Activated B cell treated with CpG ODN at 0.5 μM for 24 hours (primary cell): Measurements from ENCODE around the gene ZSWIM9. TPM values are rescaled to one million over a fixed set of nuclear protein-coding genes. Genes with fewer than 3 reads are reported as not detected.
A peak's percentile ranks its signal among the peaks of the same experiment; 100 is the strongest.

ENCODE experiments used
- ATAC-seq: fragments of 200-7000 bp; cut with Tn5 transposase; one replicate; pipeline ENCODE4 v1.10.0; 2021; ENCODE audit warnings: low read depth, mild to moderate bottlenecking, moderate library complexity
- CTCF ChIA-PET: fragments of 350-600 bp; sonication (Branson Sonifier 250); formaldehyde crosslinking; loops from one replicate; lab custom pipeline; 2021; ENCODE audit warnings: antibody characterized with exemption; lab: Charles Lee
- POLR2A ChIA-PET: fragments of 350-600 bp; sonication (Branson Sonifier 250); formaldehyde crosslinking; loops from one replicate; lab custom pipeline; 2021; ENCODE audit warnings: antibody characterized with exemption; lab: Charles Lee
- DNase-seq: peaks from one replicate; pipeline ENCODE4 v3.0.0; 2022
- H3K27ac Mint-ChIP-seq: one replicate; pipeline ENCODE4 v1.8.0; 2020; ENCODE audit warnings: mixed read lengths
- H3K27me3 Mint-ChIP-seq: one replicate; pipeline ENCODE4 v1.8.0; 2021; ENCODE audit warnings: mixed read lengths
- H3K36me3 Mint-ChIP-seq: one replicate; pipeline ENCODE4 v1.8.0; 2021; ENCODE audit warnings: low read depth, mixed read lengths
- H3K4me1 Mint-ChIP-seq: one replicate; pipeline ENCODE4 v1.8.0; 2021; ENCODE audit warnings: mixed read lengths
- H3K4me3 Mint-ChIP-seq: one replicate; pipeline ENCODE4 v1.8.0; 2020; ENCODE audit warnings: mild to moderate bottlenecking, mixed read lengths
- H3K9me3 Mint-ChIP-seq: one replicate; pipeline ENCODE4 v1.8.0; 2020; ENCODE audit warnings: mixed read lengths
- intact Hi-C: fragments of 100-400 bp; cut with micrococcal nuclease; formaldehyde crosslinking; loops from one replicate; pipeline ENCODE4 v1.15.1; 2024
- total RNA-seq: library from RNA; stranded (reverse); gene quantifications from 2 replicates; pipeline ENCODE4 v1.2.3, GENCODE V29; 2022
- TF ChIP-seq, protein P1 (sequence below): fragments of 200-600 bp; IDR thresholded peaks from one replicate; pipeline ENCODE4 v1.8.0; 2022; ENCODE audit warnings: antibody characterized with exemption, mild to moderate bottlenecking

Gene ZSWIM9
- total RNA-seq, 1 donor from 2014 or later = 8.6 TPM

DNA sequence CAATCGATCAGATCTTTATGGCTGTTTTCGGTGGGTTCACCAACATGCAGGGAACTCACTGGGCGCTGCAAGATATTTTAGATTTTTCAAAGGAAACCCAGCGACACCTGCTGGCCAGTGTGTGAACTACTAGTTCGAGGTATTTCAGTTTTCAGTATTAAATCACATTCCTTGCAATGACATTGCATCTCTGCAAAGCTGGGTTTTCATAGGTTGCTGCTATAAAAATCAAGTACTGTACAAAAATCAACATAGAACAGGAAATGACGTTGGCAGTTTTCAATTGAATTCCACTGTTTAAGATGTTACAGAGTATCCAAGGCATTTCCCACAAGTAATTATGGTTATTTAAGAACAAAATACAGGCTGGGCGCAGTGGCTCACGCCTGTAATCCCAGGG, 17.9 kb upstream of the ZSWIM9 start:
- Mint-ChIP-seq H3K36me3 (peaks cover 62% of the 10 kb centered on the region), H3K4me3 (no peak overlapping the region), H3K27ac (no peak overlapping the region), H3K9me3 (no peaks in the 10 kb centered on the region), H3K27me3 (no peaks in the 10 kb centered on the region), H3K4me1 (peaks cover 2% of the 10 kb centered on the region)
- TF ChIP-seq, protein P1, sequence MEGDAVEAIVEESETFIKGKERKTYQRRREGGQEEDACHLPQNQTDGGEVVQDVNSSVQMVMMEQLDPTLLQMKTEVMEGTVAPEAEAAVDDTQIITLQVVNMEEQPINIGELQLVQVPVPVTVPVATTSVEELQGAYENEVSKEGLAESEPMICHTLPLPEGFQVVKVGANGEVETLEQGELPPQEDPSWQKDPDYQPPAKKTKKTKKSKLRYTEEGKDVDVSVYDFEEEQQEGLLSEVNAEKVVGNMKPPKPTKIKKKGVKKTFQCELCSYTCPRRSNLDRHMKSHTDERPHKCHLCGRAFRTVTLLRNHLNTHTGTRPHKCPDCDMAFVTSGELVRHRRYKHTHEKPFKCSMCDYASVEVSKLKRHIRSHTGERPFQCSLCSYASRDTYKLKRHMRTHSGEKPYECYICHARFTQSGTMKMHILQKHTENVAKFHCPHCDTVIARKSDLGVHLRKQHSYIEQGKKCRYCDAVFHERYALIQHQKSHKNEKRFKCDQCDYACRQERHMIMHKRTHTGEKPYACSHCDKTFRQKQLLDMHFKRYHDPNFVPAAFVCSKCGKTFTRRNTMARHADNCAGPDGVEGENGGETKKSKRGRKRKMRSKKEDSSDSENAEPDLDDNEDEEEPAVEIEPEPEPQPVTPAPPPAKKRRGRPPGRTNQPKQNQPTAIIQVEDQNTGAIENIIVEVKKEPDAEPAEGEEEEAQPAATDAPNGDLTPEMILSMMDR = peak; percentile 44
- intact Hi-C loops = loop anchor here (1.0 kb wide), 3 partner anchors 45 to 189 kb away; no protein-coding TSS in a partner anchor
- peak; percentile 52 for DNase-seq
- ChIA-PET CTCF (interaction anchor here (0.8 to 7.2 kb wide), 9 partner anchors 13 to 192 kb away, joined by 3 to 77 read pairs (median 3); partner anchors contain the start of gene PLA2G4C), POLR2A (interaction anchor here (0.6 kb wide), 1 partner anchor 635 kb away, joined by 6 read pairs; no protein-coding TSS in a partner anchor)
- ATAC-seq = peak; percentile 74

DNA sequence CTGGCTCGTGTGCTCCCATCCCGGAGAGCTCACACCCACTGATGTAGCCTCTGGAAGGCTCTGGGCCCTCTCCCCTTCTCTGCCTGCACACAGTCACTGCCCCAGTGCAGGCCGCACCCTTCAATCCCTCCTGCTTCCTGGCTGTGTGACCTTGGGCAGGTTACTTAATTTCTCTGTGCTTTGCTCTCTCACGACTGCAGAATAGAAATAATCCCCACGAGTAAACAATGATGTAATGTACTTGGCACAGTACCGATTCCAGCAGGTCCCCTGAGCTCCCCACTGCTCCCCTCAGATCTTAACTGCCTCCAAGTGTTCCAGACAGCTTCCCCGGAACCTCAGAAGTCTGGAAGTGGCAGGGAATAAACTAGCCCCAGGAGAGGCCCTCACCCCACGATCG, 16.5 kb upstream of the ZSWIM9 start:
- peak overlapping the region; percentile 35 for H3K27ac Mint-ChIP-seq

DNA sequence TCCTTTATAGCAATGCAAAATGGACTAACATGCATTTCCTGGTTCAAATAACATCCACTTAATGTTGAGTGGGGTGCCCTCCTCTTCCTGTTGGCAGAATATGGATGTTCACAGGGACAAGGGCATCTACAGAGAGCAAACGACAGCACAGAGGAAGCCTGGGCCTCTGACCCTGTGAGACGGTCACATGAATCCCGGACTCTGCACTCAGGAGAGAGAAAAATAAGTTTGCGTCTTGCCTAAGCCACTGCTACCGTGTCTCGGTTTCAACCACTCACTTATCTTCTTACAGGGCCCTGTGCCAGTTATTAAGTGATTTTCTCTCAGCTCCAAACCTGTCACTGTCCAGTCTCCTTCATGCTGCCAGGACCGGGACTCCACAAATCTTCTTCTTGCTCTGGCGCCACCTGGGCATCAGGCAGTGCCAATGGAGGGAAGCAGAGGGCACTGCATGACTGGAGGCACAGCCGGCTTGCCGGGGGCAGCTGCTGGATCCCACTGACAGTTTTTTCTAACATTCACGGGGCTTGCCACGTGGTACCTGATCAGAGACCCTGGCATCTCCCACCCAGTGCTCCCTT, 12.2 kb upstream of the ZSWIM9 start:
- H3K9me3 Mint-ChIP-seq = no peaks in the 10 kb centered on the region
- TF ChIP-seq, protein P1 = no peak
- POLR2A ChIA-PET = interaction anchor here (1.2 kb wide), 1 partner anchor 36 kb away, joined by 4 read pairs; no protein-coding TSS in a partner anchor
- H3K27me3 Mint-ChIP-seq = no peaks in the 10 kb centered on the region
- no peaks in the 10 kb centered on the region for H3K4me1 Mint-ChIP-seq
- H3K4me3 Mint-ChIP-seq = no peak overlapping the region
- DNase-seq (no peak), ATAC-seq (no peak)
- H3K36me3 Mint-ChIP-seq = peaks cover 68% of the 10 kb centered on the region
- CTCF ChIA-PET = interaction anchor here (1.3 kb wide), 1 partner anchor 51 kb away, joined by 4 read pairs; no protein-coding TSS in a partner anchor
- intact Hi-C loops = no loop called here
- no peak overlapping the region for H3K27ac Mint-ChIP-seq

More for the DNA sequence above, 16.5 kb upstream of the ZSWIM9 start:
- ChIA-PET CTCF (interaction anchor here (1.0 to 7.2 kb wide), 5 partner anchors 31 to 190 kb away, joined by 3 to 77 read pairs (median 5); partner anchors contain the start of gene PLA2G4C), POLR2A (no interaction called here)
- no peak for DNase-seq
- ATAC-seq = no peak
- no peaks in the 10 kb centered on the region for H3K9me3 Mint-ChIP-seq
- intact Hi-C loops = no loop called here
- TF ChIP-seq, protein P1 = no peak
- no peaks in the 10 kb centered on the region for H3K27me3 Mint-ChIP-seq
- H3K36me3 Mint-ChIP-seq = peaks cover 63% of the 10 kb centered on the region
- peaks cover 2% of the 10 kb centered on the region for H3K4me1 Mint-ChIP-seq
- H3K4me3 Mint-ChIP-seq = no peak overlapping the region

DNA sequence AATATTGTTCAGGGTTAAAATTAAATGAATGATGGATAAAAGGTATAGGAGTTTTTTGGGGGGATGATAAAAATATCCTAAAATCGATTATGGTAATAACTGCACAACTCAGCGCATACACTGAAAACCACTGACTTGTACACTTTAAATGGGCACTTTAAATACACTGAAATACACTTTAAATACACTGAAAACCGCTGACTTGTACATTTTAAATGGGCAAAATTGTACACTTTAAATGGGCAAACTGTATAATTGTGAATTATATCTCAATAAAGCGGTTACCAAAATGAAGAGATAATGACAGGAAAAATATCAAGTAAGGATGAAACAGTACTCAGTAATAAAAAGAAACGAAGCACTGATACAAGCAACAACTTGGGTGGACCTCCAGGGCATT, 1.8 kb upstream of the ZSWIM9 start:
- Mint-ChIP-seq H3K9me3 (no peaks in the 10 kb centered on the region), H3K27ac (peak overlapping the region; percentile 99), H3K36me3 (peaks cover 35% of the 10 kb centered on the region), H3K27me3 (no peaks in the 10 kb centered on the region), H3K4me1 (peaks cover 21% of the 10 kb centered on the region), H3K4me3 (no peak overlapping the region)
- ATAC-seq (no peak), DNase-seq (no peak)
- POLR2A ChIA-PET = interaction anchor here (1.0 to 2.9 kb wide), 8 partner anchors 17 to 195 kb away, joined by 4 to 32 read pairs (median 8); partner anchors contain the start of genes CARD8, SYNGR4 and TMEM143
- intact Hi-C loops = no loop called here
- TF ChIP-seq, protein P1 = no peak
- CTCF ChIA-PET = interaction anchor here (1.0 kb wide), 1 partner anchor 16 kb away, joined by 3 read pairs; no protein-coding TSS in a partner anchor

DNA sequence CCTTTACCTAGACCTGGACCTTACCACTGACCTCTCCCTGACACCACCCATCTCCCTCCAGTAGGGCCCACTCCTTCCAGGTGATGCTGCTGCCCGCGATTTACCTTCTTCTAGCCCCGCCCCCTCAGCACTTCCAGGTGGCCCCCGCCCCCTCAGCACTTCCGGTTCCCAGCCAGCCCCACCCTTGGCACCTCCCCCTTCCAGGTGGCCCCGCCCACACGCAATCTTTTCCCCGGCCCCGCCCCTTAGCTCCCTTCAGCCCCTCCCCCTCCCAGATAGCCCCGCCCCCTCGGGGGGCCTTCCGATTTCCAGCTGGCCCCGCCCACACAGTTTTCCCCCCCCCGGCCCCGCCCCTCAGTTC, 922 bp upstream of the ZSWIM9 start:
- TF ChIP-seq, protein P1 = no peak
- Mint-ChIP-seq H3K27me3 (no peaks in the 10 kb centered on the region), H3K27ac (peak overlapping the region; percentile 99), H3K4me1 (peaks cover 21% of the 10 kb centered on the region), H3K9me3 (no peaks in the 10 kb centered on the region), H3K36me3 (peaks cover 35% of the 10 kb centered on the region), H3K4me3 (peak overlapping the region; percentile 100)
- DNase-seq (peak; percentile 85), ATAC-seq (peak; percentile 67)
- POLR2A ChIA-PET = interaction anchor here (0.5 to 2.9 kb wide), 20 partner anchors 17 to 1881 kb away, joined by 3 to 32 read pairs (median 6); partner anchors contain the start of genes CARD8, SYNGR4 and TMEM143
- intact Hi-C loops = no loop called here
- CTCF ChIA-PET = interaction anchor here (1.0 kb wide), 1 partner anchor 17 kb away, joined by 3 read pairs; no protein-coding TSS in a partner anchor
